Kidney (tissue), 14 donors: ENCODE results near the gene PDHX. TPM values are rescaled to one million over a fixed set of nuclear protein-coding genes. Genes with fewer than 3 reads are reported as not detected.

Experiments
- DNase-seq, 5 donors: peaks; one replicate each; pipeline ENCODE4 v3.0.0-alpha.2; 2013 to 2020
- FAIRE-seq: peaks from 2 replicates; lab custom pipeline; 2012; peaks lifted over from hg19 to GRCh38; lab: Jason Lieb, UNC
- H3K27ac ChIP-seq, 2 donors: one replicate each; pipeline ENCODE4 v1.7.0; 2013; ENCODE audit warnings: low read depth in 2 of 2, low read length in 2 of 2, inconsistent platforms in 1 of 2
- H3K27me3 ChIP-seq: one replicate; pipeline ENCODE4 v1.7.1; 2013; ENCODE audit warnings: low read length, inconsistent platforms; ENCODE audit not compliant: control insufficient read depth, insufficient read depth
- H3K36me3 ChIP-seq, 3 donors: one replicate each; pipeline versions ENCODE4 v1.7.0 to v1.7.1; 2013; ENCODE audit warnings: low read length in 3 of 3, control low read depth in 1 of 3, inconsistent platforms in 1 of 3; ENCODE audit not compliant: insufficient read depth in 3 of 3, control insufficient read depth in 2 of 3
- H3K4me1 ChIP-seq, 3 donors: one replicate each; pipeline versions ENCODE4 v1.7.0 to v1.7.1; 2013; ENCODE audit warnings: low read length in 3 of 3, inconsistent platforms in 1 of 3, low read depth in 1 of 3; ENCODE audit not compliant: control insufficient read depth in 2 of 3, insufficient read depth in 2 of 3
- H3K4me3 ChIP-seq, 3 donors: one replicate each; pipeline versions ENCODE4 v1.7.0 to v1.8.1; 2013; ENCODE audit warnings: low read length in 3 of 3, control low read depth in 1 of 3, inconsistent platforms in 1 of 3
- H3K9ac ChIP-seq, 3 donors: one replicate each; pipeline versions ENCODE4 v1.7.0 to v1.7.1; 2013; ENCODE audit warnings: low read length in 3 of 3, control low read depth in 1 of 3, inconsistent platforms in 1 of 3
- H3K9me3 ChIP-seq, 3 donors: one replicate each; pipeline versions ENCODE4 v1.7.0 to v1.7.1; 2013; ENCODE audit warnings: low read length in 3 of 3, control low read depth in 1 of 3, inconsistent platforms in 1 of 3; ENCODE audit not compliant: control insufficient read depth in 2 of 3, insufficient read depth in 1 of 3
- CTCF ChIP-seq: IDR thresholded peaks from 3 replicates; pipeline ENCODE4 v1.5.1; 2012; ENCODE audit warnings: mild to moderate bottlenecking, moderate library complexity, borderline replicate concordance; ENCODE audit not compliant: insufficient read depth; ENCODE audit errors: extremely low read depth
- intact Hi-C: fragments of 100-400 bp; cut with DNase I; formaldehyde crosslinking; loops from one replicate; pipeline ENCODE4 v1.11.1; 2022
- polyA plus RNA-seq: library from polyadenylated mRNA; stranded (reverse); fragments of 350-450 nt; fragmentation: Illumina TruSeq; extraction: RNeasy Lipid Tissue Mini Kit (QIAGEN cat#74804); gene quantifications from one replicate; pipeline ENCODE4 v1.2.3, GENCODE V29; 2014; ENCODE audit warnings: low read depth, low replicate concordance; ENCODE audit not compliant: insufficient read depth
- total RNA-seq: library from RNA; stranded (reverse); fragmentation: NEBNext Ultra II Directional; extraction: Animal tissue kit (Norgen Biotek cat#: 25700); gene quantifications from one replicate; pipeline ENCODE4 v1.2.1, GENCODE V29; 2021
- donor health status: control.
- donor health status: control.
- donor health status: control.
- donor health status: control.
- donor health status: control.
- donor health status: DM: yes; HTN: yes; CAD: no.
- donor health status: Normal renal cell carcinoma (clear cell type).

PDHX gene
- total and polyA plus RNA-seq, 2 donors from 2014 or later, result 29.6 to 32.6 TPM

- Histone ChIP-seq H3K36me3 (no peaks in the 10 kb centered on the region), H3K27ac (no peak overlapping the region), H3K27me3 (no peaks in the 10 kb centered on the region), H3K4me1 (no peaks in the 10 kb centered on the region), H3K9me3 (no peaks in the 10 kb centered on the region), H3K9ac (no peak overlapping the region), H3K4me3 (no peak overlapping the region)
- TF ChIP-seq CTCF, result no peak
- DNase-seq (no peak), FAIRE-seq (no peak)
- intact Hi-C loops, result no loop called here
Observed at GRCh38 chr11:35038211-35038928, 122.0 kb downstream of the PDHX start.

- H3K9me3 ChIP-seq, result no peaks in the 10 kb centered on the region
- no peaks in the 10 kb centered on the region for H3K4me1 ChIP-seq
- H3K27ac ChIP-seq, result no peak overlapping the region
- DNase-seq, result no peak
- H3K4me3 ChIP-seq, result no peak overlapping the region
- H3K27me3 ChIP-seq, result no peaks in the 10 kb centered on the region
- no peak for FAIRE-seq
- no peak for TF ChIP-seq CTCF
- no peak overlapping the region for H3K9ac ChIP-seq
- no peaks in the 10 kb centered on the region for H3K36me3 ChIP-seq
- intact Hi-C loops, result no loop called here
Observed at GRCh38 chr11:35039076-35039475, 122.7 kb downstream of the PDHX start.

GRCh38 chr11:35040221-35040942, 124.0 kb downstream of the PDHX start:
- intact Hi-C loops, result no loop called here
- FAIRE-seq, result no peak
- H3K4me3 ChIP-seq, result no peak overlapping the region

More at GRCh38 chr11:35040221-35040942, 124.0 kb downstream of the PDHX start:
- Histone ChIP-seq H3K4me1 (no peaks in the 10 kb centered on the region), H3K27ac (no peak overlapping the region), H3K9me3 (no peaks in the 10 kb centered on the region), H3K27me3 (no peaks in the 10 kb centered on the region), H3K9ac (no peak overlapping the region), H3K36me3 (no peaks in the 10 kb centered on the region)
- no peak for TF ChIP-seq CTCF
- DNase-seq, result no peak
